ENCODE measurements around the gene SNRNP200.

The SNRNP200 gene

DNA sequence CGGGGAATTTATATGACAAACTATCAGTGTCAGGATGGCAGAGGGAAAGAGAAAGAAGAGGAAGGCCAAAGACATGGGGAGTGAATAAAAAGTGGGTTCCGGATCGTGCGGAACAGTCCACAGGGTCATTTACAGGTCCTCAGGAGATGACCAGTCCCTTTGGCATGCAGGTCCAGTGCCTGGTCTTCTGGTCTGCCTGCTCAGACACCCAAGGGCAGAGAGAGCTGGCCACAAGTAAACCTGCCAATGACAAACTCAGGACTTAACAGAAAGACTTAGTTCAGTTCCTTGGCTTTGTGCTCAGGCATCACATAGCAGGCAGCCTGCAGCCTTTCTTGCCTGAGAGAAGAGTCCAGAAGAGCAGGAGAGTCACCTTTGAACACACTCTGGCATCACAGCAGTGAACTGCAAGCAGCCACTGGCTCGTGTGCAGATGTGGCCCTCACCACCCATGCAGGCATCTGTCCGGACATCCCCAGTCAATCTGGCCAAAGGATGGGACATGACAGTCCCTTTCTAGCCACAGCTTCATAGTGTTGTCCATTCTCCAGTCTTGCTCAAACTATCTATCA lies 53.5 kb downstream of the SNRNP200 start:
- DNase-seq (ENCODE audit: low spot score) = peak; percentile 44

DNA sequence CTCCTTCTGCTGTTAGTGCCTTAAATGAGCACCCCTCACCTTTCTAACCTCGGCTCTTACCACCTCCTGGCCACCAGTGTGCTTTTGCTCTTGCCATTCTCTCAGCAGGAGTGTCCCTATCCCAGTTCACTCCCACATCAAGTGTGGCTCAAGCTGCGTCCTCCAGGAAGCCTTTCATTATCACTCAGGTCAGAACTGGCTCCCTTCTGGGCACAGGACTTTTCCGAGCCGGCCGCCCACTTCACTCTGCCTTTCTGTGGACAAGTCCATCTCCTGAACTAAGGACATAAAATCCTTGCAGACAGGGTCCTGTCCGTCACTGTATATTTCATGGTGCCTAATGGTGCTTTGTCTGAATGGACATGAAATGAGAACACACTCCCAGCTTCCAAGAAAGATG lies 55.2 kb downstream of the SNRNP200 start:
- no peak for DNase-seq (ENCODE audit: low spot score)

DNA sequence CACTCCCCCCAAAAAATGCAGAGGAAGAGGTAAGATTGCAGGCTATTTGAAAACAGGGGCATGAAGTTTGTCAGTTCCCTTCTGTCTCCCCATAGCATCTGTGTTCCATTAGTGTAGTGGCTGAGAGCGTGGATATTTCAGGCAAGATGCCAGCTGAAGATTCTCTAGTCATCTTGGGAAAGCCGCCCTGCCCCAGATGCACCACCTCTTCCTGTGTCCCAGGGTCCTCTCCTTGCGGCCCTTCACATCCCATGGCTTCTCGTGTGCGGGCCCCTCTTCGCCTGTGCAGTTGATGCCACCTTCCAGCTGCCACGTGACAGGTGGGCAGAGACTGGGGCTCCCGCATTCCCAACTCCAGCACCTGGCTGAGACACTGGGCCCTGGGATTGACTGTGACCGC lies 55.7 kb downstream of the SNRNP200 start:
- DNase-seq (ENCODE audit: low spot score) = no peak

DNA sequence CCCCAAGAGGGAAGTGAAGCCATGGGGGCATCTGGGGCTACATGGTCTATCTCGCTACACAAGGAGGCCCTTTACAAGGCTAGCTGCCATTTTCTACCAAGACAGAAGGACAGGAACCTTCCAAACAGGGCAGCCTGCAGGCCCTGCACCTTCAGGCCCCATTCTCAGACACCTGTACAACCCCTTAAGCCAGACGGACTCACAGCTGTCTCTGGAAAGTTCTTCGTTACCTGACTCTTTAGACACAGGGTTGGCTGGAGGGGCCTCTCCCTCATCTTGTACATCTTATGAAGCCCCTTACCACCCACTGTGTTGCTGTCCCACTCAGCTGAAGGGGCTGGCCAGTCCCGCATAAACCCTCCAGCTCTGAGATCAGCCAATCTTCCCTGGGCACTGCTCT lies 56.7 kb downstream of the SNRNP200 start:
- no peak for DNase-seq (ENCODE audit: low spot score)

DNA sequence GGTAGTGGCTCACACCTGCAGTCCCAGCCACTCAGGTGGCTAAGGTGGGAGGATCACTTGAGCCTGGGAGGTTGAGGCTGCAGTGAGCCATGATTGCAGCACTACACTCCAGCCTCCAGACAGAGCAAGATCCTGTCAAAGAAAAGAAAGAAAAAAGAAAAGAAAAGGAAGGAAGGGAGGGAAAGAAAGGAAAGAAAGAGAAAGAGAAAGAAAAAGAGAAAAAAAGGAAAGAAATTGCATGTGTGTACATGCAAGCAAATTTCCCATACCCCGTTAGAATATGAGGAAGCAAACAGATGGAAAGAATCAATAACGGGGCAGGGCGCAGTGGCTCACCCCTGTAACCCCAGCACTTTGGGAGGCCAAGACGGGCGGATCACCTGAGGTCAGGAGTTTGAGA lies 57.5 kb downstream of the SNRNP200 start:
- DNase-seq (ENCODE audit: low spot score) = no peak

DNA sequence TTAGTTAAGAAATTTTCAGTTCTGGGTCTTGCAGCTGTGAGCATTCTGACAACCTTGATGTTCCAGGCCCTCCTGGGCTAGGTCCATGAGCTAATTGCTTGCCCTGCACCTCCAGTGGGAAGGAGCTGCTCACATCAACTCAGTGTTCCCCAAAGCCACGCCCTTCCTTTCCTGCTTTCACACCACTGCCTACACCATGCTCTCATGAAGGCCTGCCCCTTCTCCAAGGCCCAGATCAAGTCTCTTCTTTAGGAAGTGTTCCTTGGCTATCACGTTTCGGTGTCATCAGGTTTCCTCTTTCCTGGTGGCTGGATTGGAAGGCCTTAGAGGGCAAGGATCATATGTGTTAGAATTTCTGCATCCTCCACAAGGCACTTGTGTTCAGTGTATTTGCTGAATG lies 58.3 kb downstream of the SNRNP200 start:
- no peak for DNase-seq (ENCODE audit: low spot score)

DNA sequence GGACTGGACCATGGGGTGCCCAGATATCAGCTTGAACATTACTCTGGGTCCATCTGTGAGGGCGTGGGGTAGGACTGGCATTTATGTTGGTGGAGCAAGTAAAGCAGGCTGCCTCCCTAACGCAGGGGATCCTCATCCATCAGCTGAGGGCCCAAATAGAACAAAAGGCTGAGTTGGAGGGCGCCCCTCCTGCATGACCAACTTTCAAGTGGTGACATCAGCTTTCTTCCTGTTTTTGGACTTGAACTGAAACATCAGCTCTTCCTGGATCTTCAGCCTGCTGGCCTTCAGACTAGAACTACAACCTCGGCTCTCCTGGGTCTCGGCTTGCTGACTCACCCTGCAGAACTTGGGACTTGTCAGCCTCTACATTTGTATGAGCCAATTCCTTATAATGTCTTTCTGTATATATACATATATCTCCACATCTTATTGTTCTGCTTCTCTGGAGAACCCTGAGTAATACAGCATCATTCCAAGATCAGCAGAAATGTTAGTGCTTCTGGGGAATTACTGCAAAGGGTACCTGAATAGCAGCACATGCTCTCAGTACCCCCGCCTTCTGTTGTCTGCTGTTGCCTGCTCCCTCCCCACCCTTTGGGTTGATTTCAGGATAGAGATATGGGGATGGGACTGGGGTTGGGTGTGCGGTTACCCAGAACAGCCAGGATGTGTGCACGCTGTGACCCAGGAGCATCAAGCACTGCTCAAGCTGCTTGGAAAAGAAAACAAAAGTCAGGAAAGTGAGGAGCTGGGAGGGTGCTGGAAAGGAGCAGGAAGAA lies 59.5 kb downstream of the SNRNP200 start:
- DNase-seq (ENCODE audit: low spot score) = no peak

DNA sequence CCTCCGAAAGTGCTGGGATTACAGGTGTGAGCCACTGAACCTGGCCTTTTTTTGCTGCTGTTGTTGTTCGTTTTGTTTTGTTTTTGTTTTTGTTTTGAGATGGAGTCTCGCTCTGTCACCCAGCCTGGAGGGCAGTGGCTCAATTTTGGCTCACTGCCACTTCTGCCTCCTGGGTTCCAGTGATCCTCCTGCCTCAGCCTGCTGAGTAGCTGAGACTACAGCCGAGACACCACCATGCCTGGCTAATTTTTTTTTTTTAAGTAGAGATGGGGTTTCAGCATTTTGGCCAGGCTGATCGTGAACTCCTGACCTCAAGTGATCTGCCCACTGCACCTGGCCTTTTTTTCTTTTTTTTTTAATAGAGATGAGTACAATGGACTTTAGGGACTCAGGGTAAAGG lies 61.5 kb downstream of the SNRNP200 start:
- DNase-seq (ENCODE audit: low spot score) = no peak

DNA sequence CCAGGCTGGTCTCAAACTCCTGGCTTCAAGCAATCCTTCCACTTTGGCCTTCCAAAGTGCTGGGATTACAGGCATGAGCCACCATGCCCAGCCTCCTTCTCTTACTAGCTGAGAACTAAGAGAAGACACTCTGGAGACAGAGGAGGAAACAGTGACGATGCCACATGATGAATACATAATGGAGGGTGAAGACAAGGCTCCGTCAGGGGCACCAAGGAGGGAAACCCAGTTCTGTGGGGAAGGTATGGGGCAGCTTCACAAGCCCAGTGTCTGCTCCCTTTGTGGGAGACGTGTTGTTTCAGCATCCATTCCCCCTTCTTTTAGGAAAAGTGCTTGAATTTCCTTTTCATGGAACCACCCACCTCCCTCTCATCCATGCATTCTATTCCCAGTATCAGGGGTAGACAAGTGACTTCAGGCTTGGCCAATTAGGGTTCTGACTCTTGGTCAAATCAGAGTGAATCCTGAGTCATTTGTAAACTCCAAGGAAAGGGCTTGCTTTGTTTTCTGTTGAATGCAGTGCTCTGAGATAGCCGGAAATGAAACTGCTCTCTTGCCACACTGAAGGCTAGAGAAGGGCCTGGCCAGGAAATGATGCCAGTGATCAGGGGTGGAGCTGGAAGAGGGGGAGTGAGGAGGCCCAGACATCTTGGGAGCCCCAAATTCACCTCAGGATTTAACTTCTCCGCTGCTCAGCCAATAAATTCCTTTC lies 63.3 kb downstream of the SNRNP200 start:
- peak; percentile 78 for DNase-seq (ENCODE audit: low spot score)

DNA sequence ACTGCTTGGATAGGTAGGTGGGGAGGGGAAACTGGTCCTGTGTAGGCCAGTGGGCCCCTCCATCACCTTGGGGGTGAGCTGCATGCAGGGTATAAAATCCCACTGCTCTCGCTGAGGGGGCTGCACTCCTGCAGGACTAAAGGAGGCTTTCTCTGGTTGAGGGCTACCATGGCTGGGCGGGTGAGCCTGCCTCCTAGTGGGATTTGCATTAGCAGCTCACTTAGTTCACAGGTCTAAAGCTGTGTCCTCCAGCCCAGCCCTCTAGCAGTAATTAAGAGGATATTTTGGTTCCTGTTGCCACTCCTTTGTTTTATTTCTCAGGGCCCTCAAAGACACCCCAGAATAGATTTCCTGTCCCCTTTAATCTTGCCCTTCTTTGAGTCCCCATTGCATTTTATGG lies 64.1 kb downstream of the SNRNP200 start:
- DNase-seq (ENCODE audit: low spot score) = no peak

DNA sequence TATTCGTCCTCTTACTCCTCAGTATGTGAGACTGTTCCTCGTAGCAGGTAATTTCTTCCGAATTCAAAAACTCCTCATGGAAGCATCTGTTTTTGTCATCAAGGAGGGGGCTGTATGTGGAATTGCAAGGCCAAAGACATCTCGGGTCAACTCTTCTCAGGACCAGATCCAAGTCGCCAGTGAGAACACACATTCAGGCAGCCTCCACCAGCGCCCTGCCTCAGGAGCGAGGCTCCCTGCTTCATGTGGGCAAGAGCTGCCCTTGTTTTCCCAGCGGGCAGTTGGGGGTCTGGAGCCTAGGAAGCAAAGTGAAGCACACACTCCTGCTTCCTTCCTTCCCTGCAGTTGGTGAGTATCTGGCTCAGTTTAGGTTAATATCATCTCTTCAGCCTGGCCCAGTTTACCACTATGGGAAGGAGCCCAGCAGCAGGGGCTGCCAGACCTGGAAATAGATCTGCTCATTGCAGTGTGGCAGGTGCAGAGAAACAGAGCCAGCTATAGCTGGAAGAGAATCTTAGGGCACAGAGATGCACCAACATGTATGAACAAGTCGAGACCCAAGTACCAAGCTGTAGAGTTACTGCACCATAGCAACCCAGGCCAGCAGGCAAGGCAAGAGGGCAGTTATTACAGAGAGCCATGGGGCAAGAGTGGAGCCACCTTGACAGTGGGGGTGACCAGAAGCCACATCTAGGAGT lies 64.9 kb downstream of the SNRNP200 start:
- no peak for DNase-seq (ENCODE audit: low spot score)

DNA sequence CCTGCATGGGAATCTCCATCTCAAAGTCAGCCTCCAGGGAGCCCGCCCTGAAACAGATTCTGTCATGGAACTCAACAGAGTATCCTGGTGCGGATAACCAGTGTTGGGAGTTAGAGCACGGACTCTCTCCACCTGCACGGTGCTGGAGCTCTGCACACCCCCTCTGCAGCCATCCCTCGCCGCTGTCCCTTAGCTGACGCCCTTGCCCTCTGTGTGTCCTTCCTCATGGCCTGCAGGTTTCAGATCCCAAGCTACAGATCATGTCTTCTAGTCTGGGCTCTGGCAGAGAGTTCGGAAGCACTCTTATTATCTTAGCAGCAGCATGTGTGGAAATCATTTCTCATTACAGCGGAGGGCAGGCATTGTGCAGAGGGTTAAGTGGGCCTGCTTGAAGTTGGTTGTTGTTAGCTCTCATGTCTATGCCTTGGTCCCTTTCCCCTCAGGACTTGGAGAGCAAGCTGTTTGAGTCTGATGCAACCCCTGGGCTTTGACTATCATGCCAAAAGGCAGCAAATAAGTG lies 65.5 kb downstream of the SNRNP200 start:
- DNase-seq (ENCODE audit: low spot score) = no peak

DNA sequence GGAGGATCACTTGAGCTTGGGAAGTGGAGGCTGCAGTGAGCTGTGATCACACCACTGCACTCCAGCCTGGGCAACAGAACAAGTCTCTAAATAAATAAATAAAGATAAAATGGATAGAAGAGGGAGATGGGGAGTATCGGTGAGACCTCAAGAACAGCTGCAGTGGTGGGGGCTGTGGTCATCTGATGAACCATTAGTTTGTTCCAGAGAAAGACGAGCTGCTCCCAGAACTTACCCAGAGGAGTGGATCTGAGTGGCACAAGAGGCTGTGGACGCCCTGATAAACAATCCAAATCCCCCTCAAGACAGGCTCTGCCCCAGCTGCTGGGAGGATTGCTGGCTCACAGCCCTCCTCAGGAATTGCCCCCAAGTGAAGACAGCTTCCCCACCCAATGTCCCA lies 66.3 kb downstream of the SNRNP200 start:
- no peak for DNase-seq (ENCODE audit: low spot score)

DNA sequence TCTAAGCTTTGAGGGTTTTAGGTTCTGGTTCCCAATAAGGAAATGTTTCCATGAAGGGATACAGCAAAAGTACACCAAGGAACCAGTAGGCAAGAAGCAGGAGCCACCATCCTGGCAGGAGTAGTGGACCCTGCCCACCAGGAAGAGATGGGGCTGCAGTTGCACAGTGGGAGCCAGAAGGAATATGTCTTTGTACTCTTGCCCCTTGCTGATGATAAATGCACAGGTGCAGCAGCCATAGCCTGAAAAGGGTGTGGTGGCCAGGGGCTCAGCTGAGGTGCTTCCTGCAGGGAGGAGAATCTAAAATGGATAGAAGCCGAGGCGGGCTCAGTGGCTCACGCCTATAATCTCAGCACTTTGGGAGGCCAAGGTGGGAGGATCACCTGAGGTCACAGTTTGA lies 67.1 kb downstream of the SNRNP200 start:
- no peak for DNase-seq (ENCODE audit: low spot score)

DNA sequence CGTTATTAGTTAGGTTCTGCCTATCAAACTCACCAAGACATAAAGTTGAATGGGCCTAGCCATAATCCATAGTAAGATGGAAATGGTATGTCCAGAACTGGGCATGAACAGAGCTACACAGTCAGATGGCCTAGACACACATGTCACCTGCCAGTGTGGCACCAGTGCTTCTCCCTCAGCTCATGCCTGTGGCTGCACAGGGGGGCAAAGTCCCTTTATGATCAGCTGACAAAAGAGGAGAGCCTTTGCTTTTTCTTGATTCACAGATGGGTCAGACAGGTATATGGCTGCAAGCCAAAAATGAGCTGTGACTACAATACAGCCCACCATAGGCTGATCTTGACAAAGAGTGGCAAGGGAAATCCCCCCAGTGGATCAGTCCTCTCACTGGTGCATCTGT lies 68.5 kb downstream of the SNRNP200 start:
- DNase-seq (ENCODE audit: low spot score) = no peak

DNA sequence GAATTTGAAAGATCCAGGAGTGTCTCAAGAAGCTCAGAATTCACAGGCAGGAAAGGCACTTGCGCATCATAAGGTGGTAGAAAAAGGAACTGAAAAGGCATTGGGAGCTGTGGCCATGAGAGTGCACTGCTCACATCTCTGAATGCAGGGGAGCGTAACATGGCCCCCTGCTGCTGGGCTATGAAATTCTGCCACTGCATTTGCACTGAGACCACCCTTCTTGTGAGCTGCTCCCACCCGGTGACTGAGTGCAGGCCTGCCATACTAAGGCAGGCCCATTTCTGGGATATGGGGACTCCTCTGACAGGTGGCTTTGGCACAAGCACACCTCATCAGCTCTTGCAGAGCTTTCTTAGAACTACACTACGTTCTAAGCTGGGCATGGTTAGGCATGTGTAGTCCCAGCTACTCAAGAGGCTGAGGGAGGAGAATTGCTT lies 71.4 kb downstream of the SNRNP200 start:
- DNase-seq (ENCODE audit: low spot score) = no peak

DNA sequence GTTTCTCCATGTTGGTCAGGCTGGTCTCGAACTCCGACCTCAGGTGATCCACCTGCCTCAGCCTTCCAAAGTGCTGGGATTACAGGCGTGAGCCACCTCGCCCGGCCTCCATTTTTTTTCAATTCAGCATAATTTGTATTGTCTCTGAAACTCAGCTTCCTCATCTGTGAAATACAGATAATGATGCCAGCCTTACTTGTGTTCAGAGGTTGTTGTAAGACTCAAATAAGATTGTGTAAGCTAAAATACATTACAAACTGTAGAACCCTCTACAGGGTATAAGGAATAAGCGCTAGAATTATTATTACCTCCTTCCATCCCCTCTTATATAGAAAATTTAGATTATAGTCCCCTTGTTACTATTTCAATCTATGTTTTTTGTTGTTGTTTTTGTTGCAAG lies 71.9 kb downstream of the SNRNP200 start:
- no peak for DNase-seq (ENCODE audit: low spot score)

DNA sequence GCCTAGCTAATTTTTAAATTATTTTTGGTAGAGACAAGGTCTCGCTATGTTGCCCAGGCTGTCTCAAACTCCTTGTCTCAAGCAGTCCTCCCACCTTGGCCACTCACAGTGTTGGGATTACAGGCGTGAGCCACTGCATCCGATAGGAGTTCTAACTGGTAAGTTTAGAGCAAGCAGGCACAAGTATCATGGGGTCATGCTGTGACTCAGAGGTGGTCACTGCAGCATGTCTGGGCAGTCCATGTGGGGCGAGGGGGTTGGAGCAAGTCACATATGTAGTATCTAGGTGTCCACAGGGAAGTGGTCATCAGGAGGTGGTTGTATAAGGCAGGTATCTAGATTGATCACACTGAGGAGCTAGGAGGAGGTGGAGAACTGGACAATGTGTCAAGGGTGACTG lies 74.0 kb downstream of the SNRNP200 start:
- DNase-seq (ENCODE audit: low spot score) = no peak

DNA sequence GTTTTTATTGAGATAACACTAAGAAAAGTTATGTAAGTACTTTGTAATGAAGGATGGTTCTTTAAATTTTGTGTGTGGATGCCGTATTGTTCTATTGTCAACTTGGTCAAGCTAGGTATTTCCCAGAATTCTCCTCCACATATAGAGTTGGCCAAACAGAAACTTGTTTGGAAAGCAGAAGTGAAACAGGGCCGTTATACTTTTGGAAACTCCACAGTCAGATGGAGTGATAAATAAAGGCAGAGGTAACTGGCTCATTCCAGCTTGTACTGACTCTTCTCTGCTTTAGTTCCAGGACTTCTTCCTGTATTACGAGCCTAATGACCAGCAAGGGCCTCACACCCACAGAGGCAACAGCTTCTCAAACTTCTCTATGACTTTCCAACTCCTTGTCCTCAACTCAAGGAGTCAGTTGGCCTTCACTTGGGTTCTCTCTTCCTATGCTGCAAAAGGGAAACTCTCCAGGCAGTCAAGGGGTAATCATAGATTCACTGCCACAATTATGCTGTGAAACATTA lies 80.3 kb downstream of the SNRNP200 start:
- peak; percentile 41 for DNase-seq (ENCODE audit: low spot score)

Measured in globus pallidus (tissue), 1 donor.